Esophagus squamous epithelium (tissue), 5 donors: Measurements from ENCODE around the gene PRDM2. TPM values are rescaled to one million over a fixed set of nuclear protein-coding genes. Genes with fewer than 3 reads are reported as not detected.

Experiments used
- DNase-seq: peaks from one replicate; lab custom pipeline; 2025; lab: John Stamatoyannopoulos, UW
- H3K27ac ChIP-seq, 4 donors: fragments of 200-600 bp; sonication (generic); one replicate each; pipeline ENCODE4 v1.5.1; 2016 to 2019; ENCODE audit warnings: mild to moderate bottlenecking in 1 of 4
- H3K27me3 ChIP-seq, 4 donors: fragments of 200-600 bp; sonication (generic); 1 replicate in 3 of 4; 2 replicates in 1 of 4; pipeline versions ENCODE4 v1.5.1 to v1.6.0; 2017 to 2021; ENCODE audit warnings: antibody characterized with exemption in 1 of 4
- H3K36me3 ChIP-seq, 3 donors: fragments of 200-600 bp; sonication (generic); one replicate each; pipeline ENCODE4 v1.5.1; 2016 to 2019
- H3K4me1 ChIP-seq, 3 donors: fragments of 200-600 bp; sonication (generic); one replicate each; pipeline ENCODE4 v1.5.1; 2017 to 2019
- H3K4me3 ChIP-seq, 4 donors: fragments of 200-600 bp; sonication (generic); 1 replicate in 3 of 4; 2 replicates in 1 of 4; pipeline ENCODE4 v1.5.1; 2016 to 2019; ENCODE audit warnings: mild to moderate bottlenecking in 2 of 4, moderate library complexity in 1 of 4
- H3K9me3 ChIP-seq, 3 donors: fragments of 200-600 bp; sonication (generic); one replicate each; pipeline ENCODE4 v1.5.1; 2016 to 2019
- CTCF ChIP-seq, 6 experiments: fragments of 450-650 bp in 4 of 6; fragments of 200-600 bp in 2 of 6; sonication (generic) in 2 of 6; IDR thresholded peaks; one replicate each; pipeline ENCODE4 v1.5.1; 2016 to 2019; ENCODE audit warnings: antibody characterized with exemption in 6 of 6, mild to moderate bottlenecking in 4 of 6, moderate library complexity in 4 of 6
- POLR2A ChIP-seq, 4 donors: fragments of 450-650 bp; IDR thresholded peaks; one replicate each; pipeline ENCODE4 v1.6.1; 2017; ENCODE audit warnings: antibody characterized with exemption in 4 of 4, mild to moderate bottlenecking in 4 of 4, moderate library complexity in 3 of 4
- WGBS, 2 donors: methylation state at CpG; one replicate each; pipeline ENCODE4 v1.1.5; 2018; 5-methylcytosine and 5-hydroxymethylcytosine counted together
- intact Hi-C: fragments of 100-400 bp; cut with DNase I; formaldehyde crosslinking; loops from one replicate; pipeline ENCODE4 v1.15.0; 2022
- total RNA-seq, 4 donors: library from RNA; depleted of rRNA; stranded (reverse); fragments of >200 nt; gene quantifications; one replicate each; pipeline ENCODE4 v1.1.0, GENCODE V29; 2016
- donor health status: DM: yes; HTN: yes; CAD: no.

Gene PRDM2
- total RNA-seq, 4 donors from 2014 or later: 19.2 to 37.4 (median 26.2) TPM

DNA sequence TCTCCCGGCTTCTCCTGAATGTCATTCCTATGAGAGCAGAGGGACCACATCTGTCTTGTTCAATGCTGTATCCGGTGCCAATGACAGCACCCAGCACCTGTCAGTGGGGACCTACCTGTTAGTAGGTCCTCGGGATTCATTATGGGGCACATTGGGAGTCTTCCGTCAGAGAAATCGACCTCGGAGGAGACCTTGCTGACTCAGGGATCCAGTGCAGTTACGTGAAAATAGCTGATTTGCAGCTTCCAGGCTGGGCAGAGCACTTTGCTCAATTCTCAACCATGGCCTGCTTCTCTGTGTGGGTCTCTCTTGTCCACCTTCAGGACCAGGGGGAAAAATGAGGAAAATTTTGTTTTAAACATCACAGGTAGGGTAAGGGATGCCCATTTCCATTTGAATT, 130.2 kb downstream of the PRDM2 start:
- 73 to 77% methylated on average over 5 to 7 of the region's 7 CpGs for WGBS, 2 donors
- Histone ChIP-seq H3K27ac (no peak overlapping the region), H3K27me3 (no peaks in the 10 kb centered on the region), H3K4me3 (no peak overlapping the region), H3K36me3 (no peaks in the 10 kb centered on the region), H3K4me1 (peaks cover 10 to 44% (median 12%) of the 10 kb centered on the region in 3 donors), H3K9me3 (no peaks in the 10 kb centered on the region)
- intact Hi-C loops: no loop called here
- TF ChIP-seq POLR2A (IDR thresholded peaks at IDR 0.05): no peak
- TF ChIP-seq CTCF (IDR thresholded peaks at IDR 0.05): no peak
- no peak for DNase-seq

- Histone ChIP-seq H3K4me1 (peaks cover 10 to 44% (median 12%) of the 10 kb centered on the region in 3 donors), H3K36me3 (no peaks in the 10 kb centered on the region), H3K27me3 (peaks cover 0 to 6% (median 0%) of the 10 kb centered on the region in 4 donors), H3K4me3 (no peak overlapping the region), H3K9me3 (no peaks in the 10 kb centered on the region), H3K27ac (no peak overlapping the region)
- no peak for DNase-seq
- intact Hi-C loops: no loop called here
- WGBS, 2 donors: 51 to 71% methylated on average over 6 of the region's 6 CpGs
- TF ChIP-seq CTCF (IDR thresholded peaks at IDR 0.05): no peak
- no peak for TF ChIP-seq POLR2A (IDR thresholded peaks at IDR 0.05)
These were observed 130.8 kb downstream of the PRDM2 start for GRCh38 chr1:13830616-13831280.

- H3K4me1 ChIP-seq: peaks cover 10 to 44% (median 12%) of the 10 kb centered on the region in 3 donors
- no peaks in the 10 kb centered on the region for H3K9me3 ChIP-seq
- WGBS, 2 donors: 46 to 92% methylated on average over 3 to 4 of the region's 4 CpGs
- H3K27me3 ChIP-seq: peaks cover 0 to 7% (median 0%) of the 10 kb centered on the region in 4 donors
- H3K4me3 ChIP-seq: no peak overlapping the region
- TF ChIP-seq POLR2A (IDR thresholded peaks at IDR 0.05) (no peak), CTCF (IDR thresholded peaks at IDR 0.05) (no peak)
- intact Hi-C loops: no loop called here
- DNase-seq: no peak
- H3K36me3 ChIP-seq: no peaks in the 10 kb centered on the region
- H3K27ac ChIP-seq: no peak overlapping the region
These were observed 132.1 kb downstream of the PRDM2 start for GRCh38 chr1:13832100-13832499.

- Histone ChIP-seq H3K27ac (no peak overlapping the region), H3K27me3 (peaks cover 0 to 7% (median 0%) of the 10 kb centered on the region in 4 donors), H3K4me1 (peaks cover 10 to 43% (median 12%) of the 10 kb centered on the region in 3 donors), H3K36me3 (no peaks in the 10 kb centered on the region), H3K4me3 (no peak overlapping the region), H3K9me3 (no peaks in the 10 kb centered on the region)
- no peak for TF ChIP-seq POLR2A (IDR thresholded peaks at IDR 0.05)
- no peak for DNase-seq
- intact Hi-C loops: no loop called here
- WGBS, 2 donors: 22 to 32% methylated on average over 3 of the region's 4 CpGs
These were observed 132.5 kb downstream of the PRDM2 start for GRCh38 chr1:13832536-13832935.

- Histone ChIP-seq H3K27me3 (peaks cover 0 to 7% (median 0%) of the 10 kb centered on the region in 4 donors), H3K9me3 (no peaks in the 10 kb centered on the region), H3K4me1 (peaks cover 0 to 9% (median 0%) of the 10 kb centered on the region in 3 donors), H3K27ac (no peak overlapping the region), H3K4me3 (no peak overlapping the region), H3K36me3 (no peaks in the 10 kb centered on the region)
- no peak for TF ChIP-seq POLR2A (IDR thresholded peaks at IDR 0.05)
- no peak for TF ChIP-seq CTCF (IDR thresholded peaks at IDR 0.05)
- no peak for DNase-seq
- intact Hi-C loops: no loop called here
- WGBS, 2 donors: 64 to 76% methylated on average over 5 of the region's 5 CpGs
These were observed 136.1 kb downstream of the PRDM2 start for GRCh38 chr1:13836136-13836535.
